Uterus (tissue), 2 donors: ENCODE data around the gene DYNLT4.

ENCODE experiments used
- POLR2A ChIP-seq, 2 donors: fragments of 450-650 bp; IDR thresholded peaks; one replicate each; pipeline ENCODE4 v1.6.1; 2016; ENCODE audit warnings: antibody characterized with exemption in 2 of 2, mild to moderate bottlenecking in 1 of 2, moderate library complexity in 1 of 2
- TF ChIP-seq, protein P1 (sequence below), 4 experiments: fragments of 200-600 bp in 2 of 4; fragments of 450-650 bp in 2 of 4; sonication (generic) in 2 of 4; IDR thresholded peaks; one replicate each; pipeline ENCODE4 v1.5.1; 2016 to 2019; ENCODE audit warnings: antibody characterized with exemption in 4 of 4, mild to moderate bottlenecking in 2 of 4, moderate library complexity in 1 of 4

DNA sequence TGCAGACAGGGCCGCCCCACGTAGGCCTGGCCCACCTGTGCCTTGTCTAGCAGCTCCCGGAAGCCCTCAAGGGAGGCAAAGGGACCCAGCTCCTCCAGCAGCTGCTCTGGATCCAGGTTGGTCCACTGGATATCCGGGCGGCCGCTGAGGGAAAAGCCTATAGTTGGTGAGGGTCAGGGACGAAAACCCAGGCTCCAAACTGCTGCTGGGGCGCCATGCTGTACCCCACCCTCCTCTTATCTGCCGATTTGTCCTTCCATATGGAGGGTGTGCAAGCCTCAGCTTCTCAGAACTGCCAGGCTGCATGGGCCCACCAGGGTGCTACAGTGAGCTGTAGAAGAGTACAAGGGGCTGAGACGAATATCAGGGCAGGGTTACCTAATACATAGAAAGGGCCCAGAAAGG, 23.8 kb upstream of the DYNLT4 start:
- no peak for TF ChIP-seq POLR2A (IDR thresholded peaks at IDR 0.05)
- TF ChIP-seq, protein P1, sequence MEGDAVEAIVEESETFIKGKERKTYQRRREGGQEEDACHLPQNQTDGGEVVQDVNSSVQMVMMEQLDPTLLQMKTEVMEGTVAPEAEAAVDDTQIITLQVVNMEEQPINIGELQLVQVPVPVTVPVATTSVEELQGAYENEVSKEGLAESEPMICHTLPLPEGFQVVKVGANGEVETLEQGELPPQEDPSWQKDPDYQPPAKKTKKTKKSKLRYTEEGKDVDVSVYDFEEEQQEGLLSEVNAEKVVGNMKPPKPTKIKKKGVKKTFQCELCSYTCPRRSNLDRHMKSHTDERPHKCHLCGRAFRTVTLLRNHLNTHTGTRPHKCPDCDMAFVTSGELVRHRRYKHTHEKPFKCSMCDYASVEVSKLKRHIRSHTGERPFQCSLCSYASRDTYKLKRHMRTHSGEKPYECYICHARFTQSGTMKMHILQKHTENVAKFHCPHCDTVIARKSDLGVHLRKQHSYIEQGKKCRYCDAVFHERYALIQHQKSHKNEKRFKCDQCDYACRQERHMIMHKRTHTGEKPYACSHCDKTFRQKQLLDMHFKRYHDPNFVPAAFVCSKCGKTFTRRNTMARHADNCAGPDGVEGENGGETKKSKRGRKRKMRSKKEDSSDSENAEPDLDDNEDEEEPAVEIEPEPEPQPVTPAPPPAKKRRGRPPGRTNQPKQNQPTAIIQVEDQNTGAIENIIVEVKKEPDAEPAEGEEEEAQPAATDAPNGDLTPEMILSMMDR (IDR thresholded peaks at IDR 0.05), result no peak
